GM19438 (cell line): Measurements from ENCODE around the gene USP46.

Experiments used
- ATAC-seq: cut with Tn5 transposase; IDR thresholded peaks from one replicate; pipeline ENCODE4 v1.9.1; 2021; ENCODE audit warnings: low read depth; ENCODE audit not compliant: unreplicated experiment

The USP46 gene

GRCh38 chr4:52576961-52577623 is 82.0 kb downstream of the USP46 start:
- ATAC-seq = no peak

DNA sequence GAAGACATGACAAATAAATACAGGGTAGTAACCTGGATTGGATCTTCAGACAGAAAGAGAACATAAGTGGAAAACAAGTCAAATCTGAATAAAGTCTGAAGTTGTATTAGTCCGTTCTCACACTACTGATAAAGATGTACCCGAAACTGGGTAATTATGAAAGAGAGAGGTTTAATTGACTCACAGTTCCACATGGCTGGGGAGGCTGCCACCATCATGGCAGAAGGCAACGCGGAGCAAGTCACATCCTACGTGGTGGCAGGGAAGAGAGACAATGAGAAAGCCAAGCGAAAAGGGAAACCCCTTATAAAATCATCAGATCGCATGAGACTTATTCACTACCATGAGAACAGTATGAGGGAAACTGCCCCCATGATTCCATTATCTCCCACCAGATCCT is 82.8 kb downstream of the USP46 start:
- ATAC-seq = no peak

- no peak for ATAC-seq
Measured at GRCh38 chr4:52575406-52575805, 83.7 kb downstream of the USP46 start.

DNA sequence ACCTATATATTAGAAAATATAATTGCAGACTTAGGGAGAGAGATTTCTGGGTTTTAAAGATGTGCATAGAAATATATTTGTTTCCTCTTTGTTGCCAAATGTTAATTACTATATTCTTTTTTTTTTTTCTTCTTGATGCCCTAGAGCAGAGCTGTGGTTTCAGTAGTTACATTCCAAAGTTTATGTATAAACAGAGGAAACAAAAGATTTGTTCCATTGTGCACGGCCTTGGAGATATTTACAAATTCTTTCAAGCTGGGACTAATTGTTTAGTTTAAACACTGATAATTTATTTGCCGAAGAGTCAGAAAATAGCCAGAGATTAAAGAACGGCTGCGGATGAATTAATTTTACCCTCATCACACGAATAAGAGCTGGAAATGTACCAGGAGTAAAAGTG is 85.1 kb downstream of the USP46 start:
- no peak for ATAC-seq

GRCh38 chr4:52573551-52573950 is 85.5 kb downstream of the USP46 start:
- no peak for ATAC-seq

DNA sequence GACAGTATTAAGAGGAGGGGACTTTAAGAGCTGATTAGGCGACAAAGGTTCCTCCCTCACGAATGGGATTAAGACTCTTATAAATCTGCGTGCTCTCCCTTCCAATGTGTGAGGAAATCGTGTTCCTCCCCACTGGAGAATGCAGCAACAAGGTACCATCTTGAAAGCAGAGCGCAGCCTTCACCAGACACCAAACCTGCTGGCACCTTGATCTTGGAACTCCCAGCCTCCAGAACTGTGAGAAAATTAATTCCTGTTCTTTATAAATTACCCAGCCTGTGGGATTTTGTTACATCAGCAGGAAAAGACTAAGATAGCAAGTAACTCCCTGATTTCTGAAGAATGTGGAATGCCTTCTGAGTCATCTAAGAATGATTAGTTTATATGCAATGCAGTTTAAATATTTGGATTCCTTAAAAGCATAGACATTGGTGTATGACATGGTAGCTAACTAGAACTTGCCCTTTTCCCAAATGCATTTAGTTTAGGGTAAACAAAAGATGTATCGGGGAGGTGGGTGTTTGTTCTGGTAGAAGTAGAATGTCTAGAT is 86.1 kb downstream of the USP46 start:
- ATAC-seq = no peak

GRCh38 chr4:52568351-52568750 is 90.8 kb downstream of the USP46 start:
- no peak for ATAC-seq

- no peak for ATAC-seq
Measured at GRCh38 chr4:52566136-52567031, 92.7 kb downstream of the USP46 start.

DNA sequence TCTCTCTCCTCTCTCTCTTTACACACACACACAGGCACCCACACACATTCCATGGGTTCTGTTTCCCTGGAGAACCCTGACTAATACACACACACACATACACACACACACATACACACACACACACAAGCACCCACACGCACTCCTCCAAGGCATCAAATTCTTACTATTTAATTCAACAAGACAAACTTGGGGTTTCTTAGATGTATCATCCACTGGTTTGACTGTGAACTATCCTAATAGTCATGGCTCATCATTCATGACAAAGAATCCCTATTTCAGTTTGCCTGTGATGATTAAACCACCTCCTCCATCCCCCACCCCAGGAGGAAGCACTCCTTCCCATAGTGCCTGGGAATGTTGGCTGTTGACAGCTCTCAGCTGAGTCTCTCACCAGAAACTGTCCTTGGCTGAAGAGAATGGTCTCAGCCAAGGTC is 98.2 kb downstream of the USP46 start:
- no peak for ATAC-seq

GRCh38 chr4:52555356-52555716 is 103.8 kb downstream of the USP46 start:
- no peak for ATAC-seq

- ATAC-seq = no peak
Measured at GRCh38 chr4:52554612-52555355, 104.3 kb downstream of the USP46 start.

GRCh38 chr4:52552778-52553177 is 106.3 kb downstream of the USP46 start:
- no peak for ATAC-seq

DNA sequence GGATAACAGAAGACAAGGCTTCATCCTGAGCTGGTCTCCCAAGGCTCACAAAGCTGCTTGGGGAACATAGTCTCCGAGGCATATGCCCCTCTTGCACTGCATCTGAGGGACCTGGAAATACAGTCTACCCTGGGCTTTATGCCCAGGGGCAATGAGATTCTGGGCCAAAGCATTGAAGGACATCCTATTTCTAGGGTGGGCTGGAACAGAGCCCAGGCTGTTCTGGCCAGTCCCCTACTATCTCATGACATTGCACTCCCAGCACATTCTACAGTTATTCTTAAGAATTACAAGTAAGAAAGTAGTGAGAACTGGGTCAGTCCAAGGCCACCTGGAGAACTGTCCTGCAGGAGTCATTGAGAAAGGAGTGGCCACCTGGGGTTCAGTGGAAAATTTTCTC is 107.6 kb downstream of the USP46 start:
- ATAC-seq = no peak

DNA sequence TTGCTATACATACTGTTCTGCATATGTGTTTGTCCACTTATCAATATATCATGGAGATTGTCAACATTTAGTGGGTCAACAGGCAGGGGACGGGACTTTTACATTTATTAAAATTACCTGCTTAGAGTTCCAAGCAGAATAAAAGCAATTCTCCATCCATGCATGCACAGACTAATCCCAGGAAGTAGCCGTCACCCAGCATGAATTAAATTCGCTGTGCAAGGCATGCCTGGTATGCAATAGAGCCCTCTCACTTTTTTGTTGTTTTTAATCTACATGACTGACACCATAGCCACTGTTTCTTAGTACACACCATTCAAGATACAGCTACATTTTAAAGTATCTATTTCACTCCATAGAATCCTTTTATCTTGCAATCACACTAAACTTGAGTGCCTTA is 108.9 kb downstream of the USP46 start:
- ATAC-seq = no peak

DNA sequence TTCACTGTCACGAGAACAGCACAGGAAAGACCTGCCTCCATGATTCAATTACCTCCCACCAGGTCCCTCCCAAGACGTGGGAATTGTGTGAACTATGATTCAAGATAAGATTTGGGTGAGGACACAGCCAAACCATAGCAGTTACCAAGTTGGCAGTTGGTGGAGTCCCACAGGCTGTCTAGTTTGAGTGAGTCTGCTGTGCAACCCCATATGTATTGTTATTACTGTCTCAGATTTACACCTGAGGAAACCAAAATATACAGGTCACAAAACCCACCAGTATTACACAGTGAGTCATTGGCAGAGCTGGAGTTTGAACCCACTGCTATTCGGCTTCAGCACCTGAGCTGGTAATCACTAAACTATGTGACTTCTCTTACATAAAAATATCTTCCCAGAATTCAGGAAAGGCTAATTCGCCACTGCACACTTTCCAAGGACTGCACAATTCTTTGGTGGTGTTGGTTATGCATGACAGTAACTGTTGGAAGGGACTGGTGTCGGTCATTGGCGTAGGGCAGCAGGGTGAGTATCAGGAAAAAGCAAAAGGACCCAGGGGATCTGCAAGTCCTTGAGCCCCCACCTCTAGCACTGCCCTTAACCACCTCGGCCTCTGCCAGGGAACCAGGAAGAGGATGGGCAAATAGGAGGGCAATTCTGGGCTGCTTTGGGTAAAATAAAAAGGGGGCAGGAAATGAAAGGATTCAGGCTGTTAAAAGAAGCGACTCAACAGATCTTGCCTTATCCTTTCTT is 110.1 kb downstream of the USP46 start:
- ATAC-seq = no peak

DNA sequence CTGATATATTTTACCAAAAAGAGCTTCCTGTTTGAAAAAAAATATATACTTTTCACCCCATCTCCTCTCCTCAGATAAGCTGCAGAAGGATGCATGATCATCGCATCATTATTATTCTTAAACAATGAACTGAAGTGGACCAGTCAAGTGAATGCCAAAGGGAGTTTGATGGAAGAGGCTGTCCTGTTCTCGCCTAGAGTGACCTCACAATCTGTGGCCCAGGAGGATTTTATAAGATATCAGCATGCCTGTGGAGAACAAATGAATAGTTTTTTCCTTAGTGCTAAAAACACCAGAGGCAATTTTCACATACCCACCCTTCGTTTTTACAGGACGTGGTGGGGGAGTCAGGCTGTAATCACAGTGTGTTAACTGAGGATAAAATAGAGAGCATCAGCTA is 112.7 kb downstream of the USP46 start:
- no peak for ATAC-seq

GRCh38 chr4:52545099-52546069 is 113.7 kb downstream of the USP46 start:
- ATAC-seq = peak; percentile 72
